BJ (cell line): ENCODE results near the gene DNAJC21. TPM values are rescaled to one million over a fixed set of nuclear protein-coding genes. Genes with fewer than 3 reads are reported as not detected.

Experiments used
- CTCF ChIA-PET: fragments of 350-600 bp; formaldehyde crosslinking; extraction: SDS; loops from one replicate; lab custom pipeline; 2021; ENCODE audit warnings: antibody characterized with exemption, inconsistent platforms; lab: Yijun Ruan, JAX
- POLR2A ChIA-PET: fragments of 300-600 bp; sonication (Branson Sonifier 250); formaldehyde crosslinking; extraction: SDS; loops from one replicate; lab custom pipeline; 2021; ENCODE audit warnings: antibody characterized with exemption; lab: Charles Lee
- DNase-seq: peaks from one replicate; pipeline ENCODE4 v3.0.0-alpha.2; 2011; ENCODE audit warnings: low read depth
- H3K27me3 ChIP-seq: 2 replicates; pipeline ENCODE4 v1.6.0; 2011; ENCODE audit warnings: low read length; ENCODE audit not compliant: control insufficient read depth, insufficient read depth
- H3K36me3 ChIP-seq: 2 replicates; pipeline ENCODE4 v1.5.1; 2011; ENCODE audit warnings: low read length; ENCODE audit not compliant: control insufficient read depth, insufficient read depth
- H3K4me3 ChIP-seq: 2 replicates; pipeline ENCODE4 v1.5.1; 2011; ENCODE audit warnings: low read depth, mild to moderate bottlenecking, control low read depth, low read length
- polyA minus RNA-seq: library from RNA; depleted of rRNA, polyadenylated mRNA; stranded (reverse); fragments of >200 nt; gene quantifications from 2 replicates; pipeline ENCODE4 v1.2.3, GENCODE V29; 2011; rRNA and poly(A)+ RNA removed
- polyA plus RNA-seq: library from polyadenylated mRNA; depleted of rRNA; stranded (reverse); fragments of >200 nt; gene quantifications from 2 replicates; pipeline ENCODE4 v1.2.3, GENCODE V29; 2011; rRNA removed
- TF ChIP-seq, protein P1 (sequence below): IDR thresholded peaks from 2 replicates; pipeline ENCODE4 v1.5.1; 2011; ENCODE audit warnings: low read depth, mild to moderate bottlenecking, control low read depth, inconsistent platforms, low read length, moderate library complexity; ENCODE audit not compliant: insufficient read depth

DNAJC21 gene
- polyA plus RNA-seq (7.5 and 19.6 TPM in 2 replicates), polyA minus RNA-seq (6.6 and 8.9 TPM in 2 replicates)

DNA sequence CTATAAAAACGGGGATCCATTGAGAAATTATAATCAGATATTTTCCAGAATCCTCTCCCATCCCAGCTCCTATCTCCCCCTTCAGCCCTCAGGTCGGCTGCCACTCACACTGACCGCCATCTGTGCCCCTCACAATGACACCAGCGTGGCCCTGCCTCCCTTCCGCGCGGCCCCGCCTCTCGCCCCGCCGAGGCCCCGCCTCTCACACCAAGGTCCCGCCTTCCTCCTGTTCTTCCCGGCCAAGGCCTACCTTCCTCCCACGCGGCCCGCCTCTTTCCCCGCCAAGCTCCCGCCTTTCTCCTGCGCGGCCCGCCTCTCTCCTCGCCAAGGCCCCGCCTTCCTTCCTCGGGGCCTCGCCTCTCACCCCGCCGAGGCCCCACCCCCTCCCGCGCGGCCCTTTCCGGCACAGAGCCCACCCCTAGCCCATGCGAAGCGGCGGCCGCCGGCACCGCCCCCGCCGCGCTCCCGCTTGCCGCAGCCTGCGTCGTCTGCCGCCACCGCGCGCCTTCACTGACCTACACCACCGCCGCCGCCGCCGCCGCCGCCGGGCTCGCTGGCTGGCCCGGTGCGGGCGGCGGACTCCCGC lies at the start of gene DNAJC21:
TSS of gene DNAJC21 (plus strand) at position 426 of the 586 bp plus-strand sequence. CDS start 261 bp downstream, outside the sequence.
- DNase-seq = peak; percentile 81
- ChIA-PET POLR2A (interaction anchor here (0.7 to 1.2 kb wide), 3 partner anchors 10 to 276 kb away, joined by 4 to 10 read pairs (median 5); partner anchors contain the start of genes BRIX1 and RAD1), CTCF (interaction anchor here (0.6 to 1.7 kb wide), 5 partner anchors 13 to 1466 kb away, joined by 3 to 8 read pairs (median 4); partner anchors contain the start of genes BRIX1 and RAD1)
- no peaks in the 10 kb centered on the region for H3K27me3 ChIP-seq
- TF ChIP-seq, protein P1, sequence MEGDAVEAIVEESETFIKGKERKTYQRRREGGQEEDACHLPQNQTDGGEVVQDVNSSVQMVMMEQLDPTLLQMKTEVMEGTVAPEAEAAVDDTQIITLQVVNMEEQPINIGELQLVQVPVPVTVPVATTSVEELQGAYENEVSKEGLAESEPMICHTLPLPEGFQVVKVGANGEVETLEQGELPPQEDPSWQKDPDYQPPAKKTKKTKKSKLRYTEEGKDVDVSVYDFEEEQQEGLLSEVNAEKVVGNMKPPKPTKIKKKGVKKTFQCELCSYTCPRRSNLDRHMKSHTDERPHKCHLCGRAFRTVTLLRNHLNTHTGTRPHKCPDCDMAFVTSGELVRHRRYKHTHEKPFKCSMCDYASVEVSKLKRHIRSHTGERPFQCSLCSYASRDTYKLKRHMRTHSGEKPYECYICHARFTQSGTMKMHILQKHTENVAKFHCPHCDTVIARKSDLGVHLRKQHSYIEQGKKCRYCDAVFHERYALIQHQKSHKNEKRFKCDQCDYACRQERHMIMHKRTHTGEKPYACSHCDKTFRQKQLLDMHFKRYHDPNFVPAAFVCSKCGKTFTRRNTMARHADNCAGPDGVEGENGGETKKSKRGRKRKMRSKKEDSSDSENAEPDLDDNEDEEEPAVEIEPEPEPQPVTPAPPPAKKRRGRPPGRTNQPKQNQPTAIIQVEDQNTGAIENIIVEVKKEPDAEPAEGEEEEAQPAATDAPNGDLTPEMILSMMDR = no peak
- peaks cover 7% of the 10 kb centered on the region for H3K36me3 ChIP-seq
- H3K4me3 ChIP-seq = peak within 1 kb of the TSS; percentile 96

DNA sequence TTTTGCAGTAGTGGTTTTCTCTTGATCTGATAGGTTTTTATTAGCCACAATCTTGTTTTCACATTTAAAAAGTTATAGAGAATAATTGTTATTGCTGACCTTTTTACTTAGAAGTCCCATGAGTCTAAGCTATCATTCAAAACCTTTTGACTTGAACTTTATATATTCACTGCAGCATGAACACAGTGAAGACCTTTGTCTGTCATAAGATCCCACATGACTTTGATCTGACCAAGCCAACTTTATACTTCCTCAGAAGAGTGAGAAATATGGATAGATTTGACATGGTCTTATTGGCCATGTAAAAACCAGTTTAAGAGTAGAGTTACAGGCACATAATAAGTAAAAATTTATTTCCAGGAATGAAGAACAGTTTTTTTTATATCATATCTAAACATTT lies 48.1 kb upstream of the DNAJC21 start:
- no peaks in the 10 kb centered on the region; the same call in 1 of the 2 replicates for H3K27me3 ChIP-seq
- TF ChIP-seq, protein P1 = no peak
- DNase-seq = no peak
- H3K4me3 ChIP-seq = no peak overlapping the region
- ChIA-PET CTCF (interaction anchor here (0.7 kb wide), 1 partner anchor 9 kb away, joined by 3 read pairs; no protein-coding TSS in a partner anchor), POLR2A (interaction anchor here (0.6 kb wide), 1 partner anchor 19 kb away, joined by 3 read pairs; no protein-coding TSS in a partner anchor)
- no peaks in the 10 kb centered on the region for H3K36me3 ChIP-seq

DNA sequence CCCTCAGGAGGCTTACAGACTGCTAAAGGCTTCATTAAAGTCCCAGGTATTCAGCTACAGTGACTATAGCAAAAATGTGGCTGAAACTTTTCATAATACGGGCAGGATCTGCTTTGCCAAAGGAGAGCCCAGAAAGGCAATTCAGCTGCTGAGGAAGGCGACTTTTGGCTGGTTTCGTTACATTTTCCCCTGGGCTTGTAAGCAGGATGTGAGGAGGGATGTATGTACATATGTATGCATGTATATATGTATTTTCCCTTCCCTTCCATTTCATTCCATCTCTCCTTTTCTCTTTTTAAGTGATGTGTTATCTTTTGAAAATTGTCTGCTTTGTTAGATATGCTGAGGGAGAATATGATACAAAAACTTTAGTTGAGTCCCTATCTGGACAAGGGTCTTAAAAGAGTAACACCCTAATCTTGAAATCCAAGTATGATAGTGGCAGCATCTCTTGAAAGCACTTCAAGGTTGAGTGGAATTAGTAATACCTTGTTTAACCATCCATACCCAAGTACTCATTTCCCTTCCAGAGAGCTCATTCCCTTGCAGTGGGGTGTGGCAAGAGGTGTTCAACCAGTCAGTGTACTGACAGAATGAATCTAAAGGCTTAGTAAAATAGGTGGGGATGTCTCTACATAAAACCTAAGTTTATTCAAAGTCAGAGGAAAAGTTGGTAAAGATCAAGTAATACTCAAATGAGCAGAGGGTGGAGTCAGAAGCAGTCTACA lies 42.8 kb upstream of the DNAJC21 start:
- POLR2A ChIA-PET = interaction anchor here (0.6 kb wide), 1 partner anchor 400 kb away, joined by 6 read pairs; no protein-coding TSS in a partner anchor
- H3K36me3 ChIP-seq = no peaks in the 10 kb centered on the region
- TF ChIP-seq, protein P1 = no peak
- no peak for DNase-seq
- no peak overlapping the region for H3K4me3 ChIP-seq
- CTCF ChIA-PET = no interaction called here
- H3K27me3 ChIP-seq = no peaks in the 10 kb centered on the region; the same call in 1 of the 2 replicates

DNA sequence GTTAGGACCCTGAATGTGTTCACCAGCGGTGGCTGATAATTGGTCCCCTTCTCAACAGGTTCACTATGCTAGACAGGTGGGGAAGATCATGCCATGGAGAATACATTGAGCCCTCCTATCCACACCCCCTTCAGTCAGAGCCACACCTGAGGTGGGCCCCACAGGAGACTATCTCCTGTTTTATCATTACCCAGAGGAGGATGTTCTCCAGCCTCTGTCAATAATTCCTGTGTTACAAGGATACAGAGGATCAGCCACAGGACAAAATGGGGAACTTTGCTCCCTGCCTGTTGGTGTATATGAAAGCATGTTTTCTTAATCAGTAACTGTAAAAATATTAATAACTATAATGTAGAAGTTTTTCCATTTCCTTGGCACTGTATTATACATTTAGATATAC lies 40.0 kb upstream of the DNAJC21 start:
- DNase-seq = no peak
- ChIA-PET CTCF (interaction anchor here (1.0 to 1.9 kb wide), 3 partner anchors 8 to 12 kb away, joined by 3 to 4 read pairs (median 3); no protein-coding TSS in a partner anchor), POLR2A (no interaction called here)
- Histone ChIP-seq H3K36me3 (no peaks in the 10 kb centered on the region), H3K27me3 (no peaks in the 10 kb centered on the region), H3K4me3 (no peak overlapping the region)
- TF ChIP-seq, protein P1 = no peak

DNA sequence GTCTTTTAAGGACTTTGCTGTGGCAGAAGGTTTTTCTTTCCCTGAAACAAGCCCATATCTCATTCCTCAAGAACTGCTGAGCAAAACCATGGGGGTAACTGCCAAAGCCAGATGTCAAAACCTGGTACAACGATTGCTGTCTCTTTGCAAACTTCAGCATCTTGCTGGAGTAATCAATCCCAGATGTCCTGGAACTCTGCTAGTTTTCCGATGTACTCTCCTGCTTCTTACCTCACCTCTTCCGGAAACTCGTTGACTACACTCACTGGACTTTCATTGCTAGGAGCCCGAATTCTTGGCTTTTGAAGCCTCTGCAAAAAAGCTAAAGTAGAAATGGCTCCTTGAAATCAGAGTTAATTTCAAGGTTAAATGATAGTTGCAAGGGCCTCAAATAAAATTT lies 37.4 kb upstream of the DNAJC21 start:
- Histone ChIP-seq H3K4me3 (no peak overlapping the region), H3K36me3 (no peaks in the 10 kb centered on the region), H3K27me3 (no peaks in the 10 kb centered on the region)
- TF ChIP-seq, protein P1 = no peak
- POLR2A ChIA-PET = no interaction called here
- DNase-seq = peak; percentile 70
- CTCF ChIA-PET = interaction anchor here (5.5 kb wide), 1 partner anchor 406 kb away, joined by 38 read pairs; no protein-coding TSS in a partner anchor
